ENCODE data around the gene SRGAP1.
"Not testable (repeated sequence)": the region's sequence is repeated elsewhere in the genome, so short reads cannot be mapped to it uniquely, and the experiment has no call there.

Gene SRGAP1

DNA sequence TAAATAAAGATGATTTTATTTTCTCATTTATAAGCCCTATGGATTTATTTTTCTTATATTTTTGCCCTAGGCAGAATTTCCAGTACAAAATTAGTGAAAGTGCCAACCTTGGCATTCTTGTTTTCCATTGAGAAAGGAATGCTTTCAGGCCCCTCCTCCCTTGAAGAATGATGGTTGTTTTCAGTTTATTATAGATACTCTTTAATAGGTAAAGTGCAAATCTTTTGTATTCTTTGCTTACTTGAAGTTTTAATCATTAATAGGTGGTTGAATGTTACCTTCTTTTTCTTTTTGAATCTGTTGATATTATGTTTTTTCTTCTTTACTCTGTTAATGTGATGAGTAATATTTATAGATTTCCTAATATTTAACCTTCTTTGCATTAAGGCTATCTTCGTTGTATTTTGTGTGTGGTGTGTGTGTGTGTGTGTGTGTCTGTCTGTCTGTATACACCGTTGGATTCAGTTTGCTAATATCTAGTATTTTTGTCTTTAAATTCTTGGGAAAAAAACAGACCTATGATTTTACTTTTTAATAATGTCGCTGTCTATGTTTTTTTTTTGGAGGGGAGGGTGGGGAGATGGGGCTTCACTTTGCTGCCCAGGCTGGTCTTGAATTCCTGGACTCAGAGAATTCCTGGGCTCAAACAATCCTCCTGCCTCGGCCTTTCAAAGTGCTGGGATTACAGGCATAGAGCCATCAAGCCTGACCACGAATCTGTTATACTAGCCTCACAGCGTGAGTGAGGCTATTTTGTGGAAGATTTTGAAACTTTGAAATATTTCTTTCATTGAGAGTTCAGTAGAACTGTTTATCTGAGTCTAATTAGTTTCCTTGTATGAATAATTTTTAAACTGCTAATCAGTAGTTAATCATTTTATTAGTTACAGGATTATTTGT, 13.5 kb downstream of the SRGAP1 start:
- Histone ChIP-seq H3K27me3 (ENCODE audit: control insufficient read depth, insufficient read depth, low read length) (no peaks in the 10 kb centered on the region), H3K9ac (ENCODE audit: low read length) (no peak overlapping the region), H3K9me3 (ENCODE audit: control insufficient read depth, low read depth, low read length) (no peaks in the 10 kb centered on the region), H3K4me1 (ENCODE audit: control insufficient read depth, low read depth, low read length) (peaks cover 9% of the 10 kb centered on the region), H3K4me3 (ENCODE audit: low read length) (no peak overlapping the region), H3K27ac (ENCODE audit: low read length) (no peak overlapping the region), H3K36me3 (ENCODE audit: control insufficient read depth, low read depth, low read length) (no peaks in the 10 kb centered on the region)

DNA sequence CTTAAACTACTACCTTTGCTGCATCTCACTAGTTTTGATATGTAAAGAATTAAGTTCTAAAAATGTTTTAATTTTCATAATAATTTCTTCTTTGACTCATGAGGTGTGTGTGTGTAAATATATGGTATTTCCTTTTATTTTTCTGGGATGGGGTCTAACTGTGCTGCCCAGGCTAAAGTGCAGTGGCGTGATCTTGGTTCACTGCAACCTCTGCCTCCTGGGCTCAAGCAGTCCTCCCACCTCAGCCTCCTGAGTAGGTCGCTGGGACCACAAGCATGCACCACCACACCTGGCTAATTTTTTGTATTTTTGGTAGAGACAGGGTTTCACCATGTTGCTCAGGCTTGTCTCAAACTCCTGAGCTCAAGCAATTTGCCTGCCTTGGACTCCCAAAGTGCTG, 15.4 kb downstream of the SRGAP1 start:
- not testable (repeated sequence) for H3K9me3 ChIP-seq (ENCODE audit: control insufficient read depth, low read depth, low read length); H3K27ac ChIP-seq (ENCODE audit: low read length); H3K9ac ChIP-seq (ENCODE audit: low read length); H3K36me3 ChIP-seq (ENCODE audit: control insufficient read depth, low read depth, low read length); H3K4me3 ChIP-seq (ENCODE audit: low read length); H3K27me3 ChIP-seq (ENCODE audit: control insufficient read depth, insufficient read depth, low read length); H3K4me1 ChIP-seq (ENCODE audit: control insufficient read depth, low read depth, low read length)

DNA sequence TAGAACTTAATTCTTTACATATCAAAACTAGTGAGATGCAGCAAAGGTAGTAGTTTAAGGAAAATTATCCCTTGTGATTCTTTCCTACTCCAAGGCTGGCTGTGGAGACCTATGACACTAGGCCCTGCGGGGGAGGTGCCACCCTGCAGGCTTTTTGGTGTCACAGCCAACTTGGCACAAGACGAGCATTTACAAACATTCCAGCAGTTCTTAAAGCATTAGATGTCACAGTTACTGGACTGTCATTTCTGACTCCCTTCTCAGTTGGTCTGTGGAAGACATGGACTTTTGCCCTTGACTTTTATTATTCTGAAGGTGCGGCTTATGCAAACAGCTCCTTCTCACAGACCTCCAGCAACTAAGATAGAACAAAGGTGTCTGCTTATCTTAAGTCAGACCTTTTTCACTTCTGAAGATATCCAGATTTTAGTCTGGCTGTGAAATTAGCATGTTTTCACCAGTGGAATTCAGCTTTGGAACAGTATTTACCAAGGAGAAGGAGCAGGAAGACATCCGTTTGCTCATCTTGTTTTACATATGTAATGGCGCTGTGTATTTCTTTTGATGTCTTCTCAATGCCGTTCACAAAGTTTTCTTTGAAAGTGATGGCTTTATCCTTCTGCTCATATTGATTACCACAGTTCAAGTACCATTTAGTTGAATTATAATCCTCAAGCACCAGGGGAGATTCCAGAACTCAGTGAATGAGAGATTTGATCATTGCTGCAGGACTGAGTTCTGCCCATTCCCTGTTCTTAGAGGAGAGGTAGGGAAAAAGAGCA, 17.9 kb downstream of the SRGAP1 start:
- H3K27me3 ChIP-seq (ENCODE audit: control insufficient read depth, insufficient read depth, low read length), result no peaks in the 10 kb centered on the region
- no peaks in the 10 kb centered on the region for H3K9me3 ChIP-seq (ENCODE audit: control insufficient read depth, low read depth, low read length)
- H3K27ac ChIP-seq (ENCODE audit: low read length), result no peak overlapping the region
- no peak overlapping the region for H3K9ac ChIP-seq (ENCODE audit: low read length)
- no peaks in the 10 kb centered on the region for H3K36me3 ChIP-seq (ENCODE audit: control insufficient read depth, low read depth, low read length)
- no peak overlapping the region for H3K4me3 ChIP-seq (ENCODE audit: low read length)
- peaks cover 14% of the 10 kb centered on the region for H3K4me1 ChIP-seq (ENCODE audit: control insufficient read depth, low read depth, low read length)

DNA sequence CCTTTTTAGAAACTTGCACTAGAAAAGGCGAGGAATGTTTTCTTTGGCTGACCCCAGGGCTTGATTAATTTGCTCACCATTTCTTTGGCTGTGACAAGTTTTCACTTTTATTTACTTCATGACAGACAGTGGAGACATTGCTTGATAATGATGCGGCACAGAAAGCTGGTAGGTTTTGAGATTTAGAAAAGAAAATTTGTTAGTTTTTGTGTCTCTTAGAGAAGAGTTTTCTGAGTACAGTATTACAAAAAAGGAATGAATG, 18.4 kb downstream of the SRGAP1 start:
- Histone ChIP-seq H3K36me3 (ENCODE audit: control insufficient read depth, low read depth, low read length) (no peaks in the 10 kb centered on the region), H3K9me3 (ENCODE audit: control insufficient read depth, low read depth, low read length) (no peaks in the 10 kb centered on the region), H3K27ac (ENCODE audit: low read length) (no peak overlapping the region), H3K4me1 (ENCODE audit: control insufficient read depth, low read depth, low read length) (peaks cover 14% of the 10 kb centered on the region), H3K4me3 (ENCODE audit: low read length) (no peak overlapping the region), H3K27me3 (ENCODE audit: control insufficient read depth, insufficient read depth, low read length) (no peaks in the 10 kb centered on the region), H3K9ac (ENCODE audit: low read length) (no peak overlapping the region)

DNA sequence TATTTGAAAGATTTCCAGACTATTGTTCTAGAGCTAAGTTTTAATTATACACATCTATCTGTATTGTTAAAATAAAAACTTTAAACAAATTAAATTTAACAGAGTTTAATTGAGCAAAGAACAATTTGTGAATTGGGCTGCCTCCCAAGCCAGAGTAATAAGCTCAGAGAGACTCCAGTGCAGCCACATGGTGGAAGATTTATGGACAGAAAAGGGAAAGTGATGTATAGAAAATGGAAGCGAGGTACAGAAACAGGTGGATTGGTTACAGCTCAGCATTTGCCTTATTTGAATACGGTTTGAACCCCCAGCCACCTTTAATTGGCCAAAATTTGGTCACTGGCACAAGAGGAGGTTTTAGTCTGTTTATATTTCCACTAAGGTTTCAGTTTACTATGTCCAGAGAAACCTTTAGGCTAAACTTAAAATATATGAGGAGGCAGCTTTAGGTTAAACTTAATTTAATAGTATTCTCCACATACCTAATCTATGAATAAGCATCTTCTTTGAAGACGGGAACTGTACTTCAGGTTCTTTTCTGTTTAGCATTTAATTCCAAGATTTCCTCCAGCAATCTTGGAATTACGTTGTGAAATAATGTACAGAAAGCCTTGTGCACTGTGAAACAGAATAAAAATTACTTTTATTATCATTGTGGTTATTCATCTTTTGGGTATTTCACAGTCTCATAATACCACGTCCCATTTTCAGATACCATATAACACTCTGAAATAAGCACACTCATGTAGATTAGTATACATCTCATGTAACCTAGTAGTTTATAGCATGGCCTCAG, 19.4 kb downstream of the SRGAP1 start:
- H3K9me3 ChIP-seq (ENCODE audit: control insufficient read depth, low read depth, low read length), result no peaks in the 10 kb centered on the region
- no peak overlapping the region for H3K9ac ChIP-seq (ENCODE audit: low read length)
- H3K27ac ChIP-seq (ENCODE audit: low read length), result no peak overlapping the region
- H3K4me1 ChIP-seq (ENCODE audit: control insufficient read depth, low read depth, low read length), result peaks cover 14% of the 10 kb centered on the region
- H3K36me3 ChIP-seq (ENCODE audit: control insufficient read depth, low read depth, low read length), result no peaks in the 10 kb centered on the region
- no peaks in the 10 kb centered on the region for H3K27me3 ChIP-seq (ENCODE audit: control insufficient read depth, insufficient read depth, low read length)
- no peak overlapping the region for H3K4me3 ChIP-seq (ENCODE audit: low read length)

DNA sequence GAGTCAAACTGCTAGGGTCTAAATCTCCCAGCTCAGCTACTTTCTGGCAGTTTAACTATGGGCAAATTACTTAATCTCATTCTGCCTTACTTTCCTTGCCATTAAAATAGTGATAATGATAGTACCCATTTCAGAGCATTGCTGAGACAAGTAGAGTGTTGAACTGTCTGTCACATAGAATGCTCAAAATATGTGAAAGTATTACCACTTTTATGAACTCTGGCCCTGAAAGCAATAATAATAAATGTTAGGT, 19.9 kb downstream of the SRGAP1 start:
- no peaks in the 10 kb centered on the region for H3K36me3 ChIP-seq (ENCODE audit: control insufficient read depth, low read depth, low read length)
- H3K4me1 ChIP-seq (ENCODE audit: control insufficient read depth, low read depth, low read length), result peaks cover 16% of the 10 kb centered on the region
- no peak overlapping the region for H3K27ac ChIP-seq (ENCODE audit: low read length)
- H3K9me3 ChIP-seq (ENCODE audit: control insufficient read depth, low read depth, low read length), result no peaks in the 10 kb centered on the region
- H3K4me3 ChIP-seq (ENCODE audit: low read length), result no peak overlapping the region
- H3K9ac ChIP-seq (ENCODE audit: low read length), result no peak overlapping the region
- no peaks in the 10 kb centered on the region for H3K27me3 ChIP-seq (ENCODE audit: control insufficient read depth, insufficient read depth, low read length)

DNA sequence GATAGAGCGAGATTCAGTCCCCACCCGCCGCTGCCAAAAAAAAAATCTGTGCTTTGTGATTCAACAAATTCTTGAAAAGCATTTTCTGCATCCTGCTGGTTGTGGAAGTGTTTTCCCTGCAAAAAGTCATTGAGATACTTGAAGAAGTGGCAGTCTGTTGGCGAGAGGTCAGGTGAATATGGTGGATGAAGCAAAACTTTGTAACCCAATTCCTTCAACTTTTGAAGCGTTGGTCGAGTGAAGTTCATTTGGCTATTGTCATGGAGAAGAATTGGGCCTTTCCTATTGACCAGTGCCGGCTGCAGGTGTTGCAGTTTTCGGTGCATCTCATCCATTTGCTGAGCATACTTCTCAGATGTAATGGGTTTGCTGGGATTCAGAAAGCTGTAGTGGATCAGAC, 20.9 kb downstream of the SRGAP1 start:
- Histone ChIP-seq H3K27me3 (ENCODE audit: control insufficient read depth, insufficient read depth, low read length) (no peaks in the 10 kb centered on the region), H3K9ac (ENCODE audit: low read length) (no peak overlapping the region), H3K36me3 (ENCODE audit: control insufficient read depth, low read depth, low read length) (no peaks in the 10 kb centered on the region), H3K9me3 (ENCODE audit: control insufficient read depth, low read depth, low read length) (no peaks in the 10 kb centered on the region), H3K4me3 (ENCODE audit: low read length) (no peak overlapping the region), H3K4me1 (ENCODE audit: control insufficient read depth, low read depth, low read length) (peaks cover 23% of the 10 kb centered on the region), H3K27ac (ENCODE audit: low read length) (no peak overlapping the region)

DNA sequence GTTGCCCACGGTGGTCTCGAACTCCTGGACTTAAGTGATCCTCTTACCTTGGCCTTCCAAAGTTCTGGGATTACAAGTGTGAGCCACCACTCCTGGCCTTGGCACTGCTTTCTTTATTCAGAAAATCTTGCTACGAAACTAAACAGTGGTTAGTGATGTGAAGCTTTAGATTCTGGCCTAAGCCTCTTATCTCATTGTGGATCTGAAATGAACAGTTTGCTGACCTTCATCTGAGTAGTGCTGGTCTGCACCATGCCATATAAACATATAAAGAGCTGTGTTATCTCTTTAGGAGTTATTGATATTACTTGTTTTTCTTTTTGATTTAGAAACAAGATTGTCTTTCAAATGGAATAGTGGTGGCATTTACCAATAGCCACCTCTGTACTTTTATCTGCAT, 22.6 kb downstream of the SRGAP1 start:
- Histone ChIP-seq H3K4me3 (ENCODE audit: low read length) (no peak overlapping the region), H3K9ac (ENCODE audit: low read length) (no peak overlapping the region), H3K9me3 (ENCODE audit: control insufficient read depth, low read depth, low read length) (no peaks in the 10 kb centered on the region), H3K36me3 (ENCODE audit: control insufficient read depth, low read depth, low read length) (no peaks in the 10 kb centered on the region), H3K27ac (ENCODE audit: low read length) (no peak overlapping the region), H3K27me3 (ENCODE audit: control insufficient read depth, insufficient read depth, low read length) (no peaks in the 10 kb centered on the region), H3K4me1 (ENCODE audit: control insufficient read depth, low read depth, low read length) (peaks cover 32% of the 10 kb centered on the region)

DNA sequence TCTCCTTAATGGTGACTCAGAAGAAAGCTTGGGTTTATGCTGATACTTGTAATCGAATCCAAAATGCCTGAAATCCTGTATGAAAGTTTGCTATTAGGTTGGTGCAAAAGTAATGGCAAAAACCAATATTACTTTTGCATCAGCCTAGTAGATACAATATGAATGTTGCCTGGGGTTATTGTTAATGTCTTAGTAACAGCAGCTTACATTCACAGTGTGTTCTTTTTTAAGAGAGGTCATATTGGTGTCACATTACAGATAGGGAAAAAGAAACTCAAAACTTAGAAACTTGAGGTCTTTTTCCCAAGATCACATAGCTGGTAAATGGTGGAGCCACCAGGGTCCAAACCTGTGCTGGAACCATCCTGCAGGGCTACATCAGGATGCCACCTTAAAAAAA, 25.2 kb downstream of the SRGAP1 start:
- no peak overlapping the region for H3K9ac ChIP-seq (ENCODE audit: low read length)
- no peaks in the 10 kb centered on the region for H3K36me3 ChIP-seq (ENCODE audit: control insufficient read depth, low read depth, low read length)
- no peak overlapping the region for H3K27ac ChIP-seq (ENCODE audit: low read length)
- no peaks in the 10 kb centered on the region for H3K9me3 ChIP-seq (ENCODE audit: control insufficient read depth, low read depth, low read length)
- peaks cover 23% of the 10 kb centered on the region for H3K4me1 ChIP-seq (ENCODE audit: control insufficient read depth, low read depth, low read length)
- H3K27me3 ChIP-seq (ENCODE audit: control insufficient read depth, insufficient read depth, low read length), result no peaks in the 10 kb centered on the region
- H3K4me3 ChIP-seq (ENCODE audit: low read length), result no peak overlapping the region

DNA sequence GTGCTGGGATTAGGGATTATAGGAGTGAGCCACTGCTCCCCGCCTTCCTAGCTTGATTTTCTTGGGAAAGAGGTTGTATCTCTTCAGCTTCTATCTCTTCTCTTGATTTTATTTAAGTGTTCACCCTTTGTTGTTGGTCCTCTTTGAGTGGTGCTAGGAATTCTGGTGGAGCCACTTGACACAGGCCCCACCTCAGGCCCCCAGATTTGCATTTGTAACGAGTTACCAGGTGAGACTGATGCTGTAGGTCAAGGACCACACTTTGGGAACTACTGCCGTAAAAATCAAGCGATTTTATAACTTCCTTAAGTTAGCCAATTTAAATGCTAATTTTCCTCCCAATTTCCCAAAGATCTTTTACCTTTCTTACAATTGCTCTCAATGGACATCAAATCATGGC, 26.3 kb downstream of the SRGAP1 start:
- no peaks in the 10 kb centered on the region for H3K9me3 ChIP-seq (ENCODE audit: control insufficient read depth, low read depth, low read length)
- H3K36me3 ChIP-seq (ENCODE audit: control insufficient read depth, low read depth, low read length), result no peaks in the 10 kb centered on the region
- no peak overlapping the region for H3K27ac ChIP-seq (ENCODE audit: low read length)
- H3K4me3 ChIP-seq (ENCODE audit: low read length), result no peak overlapping the region
- no peak overlapping the region for H3K9ac ChIP-seq (ENCODE audit: low read length)
- H3K27me3 ChIP-seq (ENCODE audit: control insufficient read depth, insufficient read depth, low read length), result no peaks in the 10 kb centered on the region
- H3K4me1 ChIP-seq (ENCODE audit: control insufficient read depth, low read depth, low read length), result peaks cover 19% of the 10 kb centered on the region

DNA sequence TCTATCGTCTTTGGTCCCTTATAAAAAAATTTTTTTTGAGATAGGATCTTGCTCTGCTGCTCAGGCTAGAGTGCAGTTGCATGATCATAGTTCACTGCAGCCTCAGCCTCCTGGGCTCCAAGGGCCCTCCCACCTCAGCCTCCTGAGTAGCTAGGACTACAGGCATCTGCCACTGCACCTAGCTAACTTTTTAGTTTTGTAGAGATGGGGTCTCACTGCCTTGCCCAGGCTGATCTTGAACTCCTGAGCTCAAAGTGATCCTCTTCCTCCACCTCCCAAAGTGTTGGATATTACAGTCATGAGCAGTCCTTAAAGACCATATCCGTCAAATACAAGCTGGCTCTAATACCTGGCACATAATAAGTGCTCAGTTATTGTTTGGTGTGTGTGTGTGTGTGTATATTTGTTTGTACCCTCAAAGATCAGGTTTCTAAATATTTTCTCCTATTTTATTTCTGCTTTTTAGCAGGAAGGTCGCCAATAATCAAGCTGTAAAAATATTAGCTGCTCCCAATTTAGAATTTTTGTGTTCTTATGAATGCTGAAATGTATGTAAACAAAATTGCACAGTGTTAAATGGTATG, 30.5 kb downstream of the SRGAP1 start:
- Histone ChIP-seq H3K27ac (ENCODE audit: low read length) (no peak overlapping the region), H3K4me1 (ENCODE audit: control insufficient read depth, low read depth, low read length) (peaks cover 10% of the 10 kb centered on the region), H3K4me3 (ENCODE audit: low read length) (no peak overlapping the region), H3K36me3 (ENCODE audit: control insufficient read depth, low read depth, low read length) (no peaks in the 10 kb centered on the region), H3K27me3 (ENCODE audit: control insufficient read depth, insufficient read depth, low read length) (no peaks in the 10 kb centered on the region), H3K9ac (ENCODE audit: low read length) (no peak overlapping the region), H3K9me3 (ENCODE audit: control insufficient read depth, low read depth, low read length) (no peaks in the 10 kb centered on the region)
